ENCODE data around the gene C15orf62. TPM values are rescaled to one million over a fixed set of nuclear protein-coding genes. Genes with fewer than 3 reads are reported as not detected.

Gene C15orf62
- total and polyA plus RNA-seq, 7 donors: 0.28 to 1.1 (median 0.69) TPM; not detected in 3

DNA sequence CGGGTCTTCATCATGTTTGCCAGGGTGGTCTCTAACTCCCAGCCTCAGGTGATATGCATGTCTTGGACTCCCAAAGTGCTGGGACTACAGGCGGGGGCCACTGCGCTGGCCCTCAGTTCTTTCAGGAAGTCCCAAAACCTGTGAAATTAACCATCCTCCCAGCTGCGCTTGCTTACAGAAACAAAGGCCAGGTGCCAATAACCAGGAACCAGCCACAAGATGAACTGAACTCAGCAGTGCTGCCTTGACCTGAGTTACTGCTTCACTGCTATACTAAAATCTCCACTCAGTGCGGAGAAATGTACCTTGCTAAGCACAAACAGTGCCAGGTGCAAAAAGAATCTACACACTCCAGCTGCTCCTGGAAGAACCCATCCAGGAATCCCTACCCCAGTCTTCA is 9.8 kb upstream of the C15orf62 start:
- no peaks in the 10 kb centered on the region for H3K27me3 ChIP-seq
- no peak for DNase-seq
- H3K4me1 ChIP-seq: peaks cover 0 to 30% (median 28%) of the 10 kb centered on the region in 4 donors
- H3K9me3 ChIP-seq: no peaks in the 10 kb centered on the region
- no peak overlapping the region for H3K27ac ChIP-seq
- no peak overlapping the region for H3K4me3 ChIP-seq
- no peaks in the 10 kb centered on the region for H3K36me3 ChIP-seq
- intact Hi-C loops (cut with DNase I): loop anchor here (10.0 kb wide), 2 partner anchors 135 to 195 kb away; partner anchors contain the start of genes CCDC32, RPUSD2 and VPS18
- TF ChIP-seq EP300 (IDR thresholded peaks at IDR 0.05) (no peak), POLR2A (IDR thresholded peaks at IDR 0.05) (no peak), POLR2AphosphoS5 (IDR thresholded peaks at IDR 0.05) (no peak)
- TF ChIP-seq, protein P1, sequence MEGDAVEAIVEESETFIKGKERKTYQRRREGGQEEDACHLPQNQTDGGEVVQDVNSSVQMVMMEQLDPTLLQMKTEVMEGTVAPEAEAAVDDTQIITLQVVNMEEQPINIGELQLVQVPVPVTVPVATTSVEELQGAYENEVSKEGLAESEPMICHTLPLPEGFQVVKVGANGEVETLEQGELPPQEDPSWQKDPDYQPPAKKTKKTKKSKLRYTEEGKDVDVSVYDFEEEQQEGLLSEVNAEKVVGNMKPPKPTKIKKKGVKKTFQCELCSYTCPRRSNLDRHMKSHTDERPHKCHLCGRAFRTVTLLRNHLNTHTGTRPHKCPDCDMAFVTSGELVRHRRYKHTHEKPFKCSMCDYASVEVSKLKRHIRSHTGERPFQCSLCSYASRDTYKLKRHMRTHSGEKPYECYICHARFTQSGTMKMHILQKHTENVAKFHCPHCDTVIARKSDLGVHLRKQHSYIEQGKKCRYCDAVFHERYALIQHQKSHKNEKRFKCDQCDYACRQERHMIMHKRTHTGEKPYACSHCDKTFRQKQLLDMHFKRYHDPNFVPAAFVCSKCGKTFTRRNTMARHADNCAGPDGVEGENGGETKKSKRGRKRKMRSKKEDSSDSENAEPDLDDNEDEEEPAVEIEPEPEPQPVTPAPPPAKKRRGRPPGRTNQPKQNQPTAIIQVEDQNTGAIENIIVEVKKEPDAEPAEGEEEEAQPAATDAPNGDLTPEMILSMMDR (IDR thresholded peaks at IDR 0.05): no peak
- 91 to 95% methylated on average over 5 of the region's 5 CpGs for WGBS, 2 donors

DNA sequence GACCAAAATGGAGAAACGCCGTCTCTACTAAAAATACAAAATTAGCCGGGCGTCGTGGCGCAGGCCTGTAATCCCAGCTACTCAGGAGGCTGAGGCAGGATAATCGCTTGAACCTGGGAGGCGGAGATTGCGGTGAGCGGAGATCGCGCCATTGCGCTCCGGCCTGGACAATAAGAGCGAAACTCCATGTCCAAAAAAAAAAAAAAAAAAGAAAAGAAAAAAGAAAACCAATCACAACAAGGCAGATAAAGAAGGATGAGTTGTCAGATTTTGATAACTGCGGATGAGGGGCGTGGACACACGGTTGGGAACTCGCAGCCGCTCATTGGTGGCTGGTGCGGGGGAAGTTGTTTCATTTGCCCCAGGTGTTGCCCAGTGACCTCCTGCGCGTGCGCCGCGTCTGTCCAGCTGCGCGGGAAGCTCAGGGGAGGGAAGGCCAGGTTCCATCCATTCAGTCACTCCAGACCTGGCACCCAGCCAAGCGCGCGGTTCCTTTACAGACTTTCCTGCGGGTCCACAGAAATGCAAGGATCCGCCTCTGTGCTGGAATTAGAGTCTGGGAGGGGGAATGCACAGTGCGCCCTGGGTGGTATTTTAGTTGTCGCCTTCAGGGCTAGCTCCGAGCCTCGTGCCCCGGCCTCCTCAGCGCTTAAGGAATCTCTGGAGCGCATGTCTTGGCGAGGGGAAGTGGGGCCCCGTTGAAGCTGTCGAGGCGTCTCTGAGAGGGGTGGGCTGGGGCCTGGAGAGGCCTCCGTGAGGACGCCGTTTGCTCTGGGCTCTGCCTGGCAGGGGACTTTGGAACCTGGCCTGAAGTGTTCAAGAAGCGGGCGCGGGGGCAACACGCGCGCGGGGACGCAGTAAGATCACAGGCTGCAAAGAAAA is 6.6 kb upstream of the C15orf62 start:
- peak; percentile 89 for DNase-seq
- TF ChIP-seq POLR2AphosphoS5 (IDR thresholded peaks at IDR 0.05) (peak in 2 of 4 donors; percentile 43 to 45), POLR2A (IDR thresholded peaks at IDR 0.05) (no peak)
- WGBS, 2 donors: 28 to 31% methylated on average over 55 of the region's 55 CpGs
- H3K27me3 ChIP-seq: no peaks in the 10 kb centered on the region
- H3K4me3 ChIP-seq: peak overlapping the region; percentile 32 to 57 (median 46)
- peak overlapping the region; percentile 68 to 80 (median 71) for H3K27ac ChIP-seq
- H3K9me3 ChIP-seq: no peaks in the 10 kb centered on the region
- intact Hi-C loops (cut with DNase I): no loop called here
- H3K4me1 ChIP-seq: peaks cover 0 to 30% (median 27%) of the 10 kb centered on the region in 4 donors
- H3K36me3 ChIP-seq: peaks cover 0 to 7% (median 2%) of the 10 kb centered on the region in 4 donors

GRCh38 chr15:40763801-40764628 is 5.8 kb upstream of the C15orf62 start, which contains the start of gene GCHFR:
GCHFR (plus strand) TSS chr15:40764068; CDS start chr15:40764181, 113 bp downstream.
- Histone ChIP-seq H3K36me3 (peaks cover 0 to 7% (median 2%) of the 10 kb centered on the region in 4 donors), H3K27me3 (no peaks in the 10 kb centered on the region), H3K27ac (peak within 1 kb of the TSS; percentile 68 to 80 (median 71)), H3K4me3 (peak within 1 kb of the TSS; percentile 32 to 57 (median 46)), H3K9me3 (no peaks in the 10 kb centered on the region), H3K4me1 (peaks cover 0 to 31% (median 30%) of the 10 kb centered on the region in 4 donors)
- TF ChIP-seq, protein P1 (IDR thresholded peaks at IDR 0.05): peak in 2 of 4 experiments; percentile 10 to 34
- TF ChIP-seq EP300 (IDR thresholded peaks at IDR 0.05): no peak
- peak; percentile 34 to 75 (median 50) for TF ChIP-seq POLR2AphosphoS5 (IDR thresholded peaks at IDR 0.05)
- peak in 1 of 2 donors; percentile 27 for TF ChIP-seq POLR2A (IDR thresholded peaks at IDR 0.05)
- intact Hi-C loops (cut with DNase I): no loop called here
- DNase-seq: peak; percentile 89
- 1% methylated on average over 75 of the region's 75 CpGs for WGBS, 2 donors

- Histone ChIP-seq H3K36me3 (peaks cover 0 to 7% (median 2%) of the 10 kb centered on the region in 4 donors), H3K4me3 (peak overlapping the region; percentile 32 to 57 (median 46)), H3K4me1 (peaks cover 0 to 38% (median 37%) of the 10 kb centered on the region in 4 donors), H3K27me3 (no peaks in the 10 kb centered on the region), H3K27ac (peak overlapping the region; percentile 68 to 80 (median 71)), H3K9me3 (no peaks in the 10 kb centered on the region)
- WGBS, 2 donors: 29 to 36% methylated on average over 8 of the region's 8 CpGs
- intact Hi-C loops (cut with DNase I): loop anchor here (5.0 kb wide), 1 partner anchor 43 kb away; the partner anchor contains the start of genes DNAJC17 and ZFYVE19
- TF ChIP-seq, protein P1 (IDR thresholded peaks at IDR 0.05): no peak
- TF ChIP-seq POLR2A (IDR thresholded peaks at IDR 0.05) (no peak), POLR2AphosphoS5 (IDR thresholded peaks at IDR 0.05) (no peak), EP300 (IDR thresholded peaks at IDR 0.05) (no peak)
- no peak for DNase-seq
Observed at GRCh38 chr15:40764629-40765103, 5.1 kb upstream of the C15orf62 start.
